ENCODE results near the gene PIP4K2A. TPM values are rescaled to one million over a fixed set of nuclear protein-coding genes. Genes with fewer than 3 reads are reported as not detected.

PIP4K2A gene
- total RNA-seq, 1 donor from 2014 or later: 44.1 TPM

GRCh38 chr10:22604344-22605126 lies 109.8 kb downstream of the PIP4K2A start:
- no peaks in the 10 kb centered on the region for H3K27me3 Mint-ChIP-seq (ENCODE audit: low read depth)
- no peak overlapping the region for H3K27ac Mint-ChIP-seq (ENCODE audit: unreplicated experiment)
- no peak for DNase-seq (ENCODE audit: low spot score)
- H3K4me3 Mint-ChIP-seq (ENCODE audit: unreplicated experiment): no peak overlapping the region
- H3K36me3 Mint-ChIP-seq (ENCODE audit: low read depth): peaks cover 8% of the 10 kb centered on the region
- TF ChIP-seq CTCF (IDR thresholded peaks at IDR 0.05): no peak
- no peaks in the 10 kb centered on the region for H3K9me3 Mint-ChIP-seq (ENCODE audit: low read depth)
- H3K4me1 Mint-ChIP-seq (ENCODE audit: low read depth): peaks cover 29% of the 10 kb centered on the region

GRCh38 chr10:22603581-22603980 lies 110.8 kb downstream of the PIP4K2A start:
- no peak overlapping the region for H3K27ac Mint-ChIP-seq (ENCODE audit: unreplicated experiment)
- no peaks in the 10 kb centered on the region for H3K9me3 Mint-ChIP-seq (ENCODE audit: low read depth)

GRCh38 chr10:22601618-22602017 lies 112.8 kb downstream of the PIP4K2A start:
- Mint-ChIP-seq H3K4me1 (ENCODE audit: low read depth) (peaks cover 48% of the 10 kb centered on the region), H3K27ac (ENCODE audit: unreplicated experiment) (no peak overlapping the region), H3K4me3 (ENCODE audit: unreplicated experiment) (no peak overlapping the region), H3K9me3 (ENCODE audit: low read depth) (no peaks in the 10 kb centered on the region), H3K36me3 (ENCODE audit: low read depth) (peaks cover 2% of the 10 kb centered on the region), H3K27me3 (ENCODE audit: low read depth) (no peaks in the 10 kb centered on the region)
- no peak for TF ChIP-seq CTCF (IDR thresholded peaks at IDR 0.05)
- no peak for DNase-seq (ENCODE audit: low spot score)

More at GRCh38 chr10:22603581-22603980, 110.8 kb downstream of the PIP4K2A start:
- no peak for DNase-seq (ENCODE audit: low spot score)
- no peak for TF ChIP-seq CTCF (IDR thresholded peaks at IDR 0.05)
- Mint-ChIP-seq H3K27me3 (ENCODE audit: low read depth) (no peaks in the 10 kb centered on the region), H3K4me3 (ENCODE audit: unreplicated experiment) (no peak overlapping the region), H3K36me3 (ENCODE audit: low read depth) (peaks cover 6% of the 10 kb centered on the region), H3K4me1 (ENCODE audit: low read depth) (peaks cover 38% of the 10 kb centered on the region)

GRCh38 chr10:22599636-22600228 lies 114.6 kb downstream of the PIP4K2A start:
- H3K36me3 Mint-ChIP-seq (ENCODE audit: low read depth): peaks cover 2% of the 10 kb centered on the region
- H3K9me3 Mint-ChIP-seq (ENCODE audit: low read depth): no peaks in the 10 kb centered on the region
- H3K27ac Mint-ChIP-seq (ENCODE audit: unreplicated experiment): peak overlapping the region; percentile 76
- H3K4me1 Mint-ChIP-seq (ENCODE audit: low read depth): peaks cover 32% of the 10 kb centered on the region
- no peak overlapping the region for H3K4me3 Mint-ChIP-seq (ENCODE audit: unreplicated experiment)
- TF ChIP-seq CTCF (IDR thresholded peaks at IDR 0.05): no peak
- no peaks in the 10 kb centered on the region for H3K27me3 Mint-ChIP-seq (ENCODE audit: low read depth)
- no peak for DNase-seq (ENCODE audit: low spot score)

- Mint-ChIP-seq H3K36me3 (ENCODE audit: low read depth) (peaks cover 2% of the 10 kb centered on the region), H3K9me3 (ENCODE audit: low read depth) (no peaks in the 10 kb centered on the region), H3K4me1 (ENCODE audit: low read depth) (peaks cover 28% of the 10 kb centered on the region), H3K4me3 (ENCODE audit: unreplicated experiment) (no peak overlapping the region), H3K27ac (ENCODE audit: unreplicated experiment) (peak overlapping the region; percentile 76), H3K27me3 (ENCODE audit: low read depth) (no peaks in the 10 kb centered on the region)
- no peak for DNase-seq (ENCODE audit: low spot score)
- TF ChIP-seq CTCF (IDR thresholded peaks at IDR 0.05): no peak
Observed at GRCh38 chr10:22599048-22599561, 115.3 kb downstream of the PIP4K2A start.

Data from chondrocyte (in vitro differentiated cells).